ENCODE measurements around the gene MSANTD2.
A peak's percentile ranks its signal among the peaks of the same experiment; 100 is the strongest.

MSANTD2 gene

DNA sequence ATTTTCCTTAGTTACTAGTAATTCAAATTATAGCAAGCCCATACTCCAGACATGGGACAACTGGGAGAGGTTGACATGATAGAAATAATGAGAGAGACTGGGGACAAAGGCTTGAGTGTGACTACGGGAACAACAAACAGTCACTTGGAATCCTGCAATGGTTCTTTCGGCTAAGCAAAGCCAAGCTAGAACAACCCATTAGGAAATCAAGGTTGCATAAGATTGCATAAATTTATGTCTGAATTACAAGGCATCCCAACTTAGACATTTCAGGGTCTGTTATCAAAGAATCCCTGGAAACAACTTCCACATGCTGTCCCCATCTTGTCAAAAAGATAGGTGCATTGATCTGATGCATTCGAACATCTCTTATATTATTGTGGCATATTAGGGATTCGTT lies 70.6 kb downstream of the MSANTD2 start:
- no peak for DNase-seq

DNA sequence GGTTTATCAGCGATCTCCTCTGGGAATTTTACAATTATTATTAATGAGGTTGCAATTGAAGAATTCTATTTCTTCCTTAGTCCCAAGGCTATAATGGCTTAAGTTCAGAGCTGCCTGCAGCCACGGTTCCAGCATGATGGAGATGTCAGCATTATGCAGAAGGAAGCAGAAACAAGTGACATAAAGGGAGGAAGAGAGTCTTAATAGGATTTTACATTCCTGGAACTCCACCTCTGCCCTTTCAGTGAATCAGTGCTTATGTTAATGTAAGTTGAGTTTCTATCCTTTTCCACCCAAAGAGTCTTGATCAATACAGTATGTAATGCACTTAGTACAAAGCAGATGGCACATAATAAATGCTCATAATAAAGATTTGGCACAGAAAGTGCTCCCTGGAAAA lies 72.1 kb downstream of the MSANTD2 start:
- DNase-seq = no peak

DNA sequence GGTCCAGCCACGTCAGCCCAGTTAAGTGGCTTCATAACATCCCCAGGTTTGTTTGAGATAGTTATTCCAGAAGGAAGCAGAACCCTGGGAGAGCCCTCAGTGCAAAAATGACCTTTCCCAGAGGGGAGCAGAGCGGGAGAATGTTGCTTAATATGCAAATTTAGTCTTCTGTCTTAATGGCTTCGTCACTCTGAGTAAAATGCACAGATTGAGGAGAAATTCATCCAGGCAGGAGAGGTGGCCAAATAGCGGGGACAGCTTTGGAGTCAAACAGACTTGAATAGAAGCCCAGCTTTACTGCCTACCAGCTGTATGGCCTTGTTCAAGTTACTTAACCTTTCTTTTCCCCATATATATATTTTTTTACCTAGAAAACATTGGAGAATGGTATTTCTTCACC lies 72.7 kb downstream of the MSANTD2 start:
- DNase-seq = no peak

DNA sequence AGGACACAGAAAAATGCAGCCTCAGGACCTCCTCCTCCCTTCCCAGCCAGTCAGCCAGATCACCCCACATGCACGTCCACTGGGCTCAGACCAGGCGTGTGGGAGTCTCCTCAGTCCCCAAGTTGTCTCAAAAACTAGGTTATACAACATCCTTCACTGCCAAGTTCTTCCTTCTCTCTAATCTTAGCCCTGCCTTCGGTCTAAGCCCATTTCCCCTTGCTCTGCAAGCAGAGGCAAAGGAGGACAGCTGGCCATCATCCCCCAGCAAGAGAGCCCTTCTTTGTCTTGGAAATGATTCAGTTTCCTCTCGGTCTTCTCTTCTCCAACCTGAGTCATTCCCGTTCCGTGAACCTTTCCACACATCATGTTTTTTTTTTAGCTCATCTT lies 74.5 kb downstream of the MSANTD2 start:
- DNase-seq = peak; percentile 28 to 60 (median 48)

DNA sequence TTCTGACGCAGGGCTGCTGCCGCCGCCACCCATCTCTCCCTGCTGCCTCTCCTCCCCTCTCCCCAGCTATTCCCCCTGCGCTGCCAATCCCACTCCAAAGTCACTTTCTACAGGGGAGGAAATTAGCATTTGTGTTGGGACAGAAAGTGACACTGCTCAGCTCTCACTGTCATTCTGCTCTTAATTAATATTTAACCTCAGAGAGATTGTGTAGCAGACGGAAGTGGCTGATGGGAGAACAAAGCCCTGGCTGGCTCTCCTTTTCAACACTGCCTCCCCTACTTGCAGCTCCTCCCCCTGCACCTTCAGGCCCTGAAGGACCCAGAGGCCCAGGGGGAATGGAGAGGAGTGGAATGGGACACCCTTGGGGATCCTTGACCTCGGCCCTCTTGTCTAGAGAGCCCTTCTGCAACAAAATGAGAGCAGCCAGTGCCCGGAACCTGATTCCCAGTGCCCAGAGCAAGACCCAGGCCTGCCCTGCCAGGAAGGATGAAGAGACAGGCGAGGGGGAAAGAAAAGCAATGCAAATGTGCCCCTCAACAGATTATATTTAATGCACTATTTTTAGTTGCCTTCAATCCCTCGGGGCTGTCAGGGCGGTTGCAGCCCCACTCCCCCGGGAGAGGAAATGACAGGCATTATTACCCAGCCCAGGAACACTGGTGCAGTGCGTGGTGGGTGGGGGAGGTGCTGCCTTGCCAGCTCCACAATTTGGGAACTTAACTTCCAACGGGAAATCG lies 75.1 kb downstream of the MSANTD2 start:
- no peak for DNase-seq

DNA sequence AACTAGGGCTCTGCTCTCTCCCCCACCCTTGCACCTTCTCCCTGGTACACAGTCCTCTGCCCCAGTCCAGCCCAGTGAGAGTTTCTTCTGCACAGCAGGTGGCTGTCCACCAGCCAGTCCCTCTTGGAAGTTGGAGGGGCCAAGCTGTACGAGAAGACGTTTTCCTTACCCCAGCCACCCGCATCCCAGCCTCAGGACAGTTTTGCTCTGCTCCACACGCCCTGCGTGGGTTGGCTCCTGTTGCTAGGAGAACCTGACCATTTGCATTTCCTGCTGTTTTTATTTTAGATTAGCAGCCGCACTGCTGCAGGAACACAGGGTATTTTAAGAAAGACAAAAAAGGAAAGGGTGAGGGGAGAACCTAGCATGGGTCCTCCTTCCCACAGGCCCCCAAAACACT lies 78.0 kb downstream of the MSANTD2 start:
- peak in 2 of 4 experiments; percentile 30 to 40 for DNase-seq

DNA sequence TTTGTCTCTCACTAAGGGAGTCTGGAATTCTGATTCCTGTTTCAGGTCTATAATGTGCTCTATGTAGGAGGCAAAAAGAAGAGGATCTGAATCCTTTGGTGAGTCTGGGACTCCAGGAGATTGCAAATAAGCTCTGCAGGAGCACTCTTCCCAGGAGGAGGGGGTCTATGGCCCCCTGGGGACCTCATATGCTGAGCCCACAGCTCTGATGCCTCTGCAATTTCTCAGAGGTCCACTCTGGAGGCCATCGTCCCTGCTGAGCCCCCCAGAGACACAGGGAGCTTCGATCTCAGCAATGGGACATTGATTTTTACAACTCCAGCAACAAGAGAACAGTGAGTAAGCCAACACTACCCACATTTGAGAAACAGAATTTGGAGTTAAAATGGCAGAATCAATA lies 80.7 kb downstream of the MSANTD2 start:
- DNase-seq = no peak

DNA sequence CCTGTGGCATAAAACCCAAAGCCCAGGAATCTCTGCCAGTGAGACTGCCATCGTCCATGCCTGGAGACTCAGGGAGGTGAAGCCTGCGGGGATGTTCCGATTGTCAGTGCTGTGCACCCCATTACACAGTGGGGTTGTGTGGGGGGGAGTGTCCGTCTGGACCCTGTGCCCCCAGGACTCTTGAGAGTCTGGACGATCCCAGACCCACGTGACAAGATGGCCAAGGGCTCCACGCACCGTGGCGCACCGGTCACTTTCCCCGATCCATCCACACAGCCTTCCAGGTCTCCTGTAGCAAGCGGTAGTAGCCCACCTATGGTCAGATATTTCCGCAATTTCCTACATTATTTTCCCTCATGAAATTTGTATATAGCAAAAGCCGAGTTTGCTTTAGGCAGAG lies 81.4 kb downstream of the MSANTD2 start:
- DNase-seq = no peak

DNA sequence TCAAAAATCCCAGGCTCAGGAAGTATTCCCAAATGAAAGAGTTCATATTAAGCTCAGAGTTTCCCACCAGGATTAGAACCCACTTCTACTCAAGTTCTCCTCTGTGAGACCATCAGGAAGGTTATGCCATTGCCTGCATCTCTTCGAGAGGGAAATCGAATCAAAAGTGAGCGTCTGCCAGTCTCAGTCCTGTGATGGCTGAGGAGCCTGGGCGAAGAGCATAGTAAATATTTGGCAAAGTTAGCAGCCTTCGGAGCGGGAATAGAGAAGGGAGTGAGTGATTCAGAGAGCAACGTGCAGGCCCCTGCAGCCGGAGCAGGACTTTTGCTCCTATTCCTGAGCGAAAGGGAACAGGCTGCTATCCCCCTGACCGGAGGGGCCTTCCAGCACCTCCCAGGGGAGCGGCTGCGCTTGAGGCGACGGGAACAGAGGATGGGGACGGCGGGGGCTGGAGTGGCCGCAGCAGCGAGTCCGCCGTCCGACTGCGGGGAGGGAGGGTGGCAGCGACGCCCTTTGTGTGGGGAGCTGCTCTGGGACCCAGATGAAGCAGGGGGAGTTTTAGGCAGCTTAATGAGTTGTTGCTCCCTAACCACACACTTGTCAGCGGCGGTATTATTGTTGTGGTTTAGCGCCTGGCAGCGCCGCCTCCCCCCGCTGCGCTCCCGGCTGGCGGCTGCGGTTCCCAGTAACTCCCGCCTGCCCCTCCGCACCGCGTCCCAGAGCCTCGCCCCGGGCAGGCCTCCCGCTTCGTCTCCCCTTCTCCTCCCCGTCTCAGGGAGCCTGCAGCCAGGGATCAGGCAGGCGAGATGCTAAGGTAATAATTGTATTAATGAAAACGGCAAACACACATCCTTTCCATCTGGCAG lies 82.2 kb downstream of the MSANTD2 start:
- DNase-seq = peak in 1 of 4 experiments; percentile 29

DNA sequence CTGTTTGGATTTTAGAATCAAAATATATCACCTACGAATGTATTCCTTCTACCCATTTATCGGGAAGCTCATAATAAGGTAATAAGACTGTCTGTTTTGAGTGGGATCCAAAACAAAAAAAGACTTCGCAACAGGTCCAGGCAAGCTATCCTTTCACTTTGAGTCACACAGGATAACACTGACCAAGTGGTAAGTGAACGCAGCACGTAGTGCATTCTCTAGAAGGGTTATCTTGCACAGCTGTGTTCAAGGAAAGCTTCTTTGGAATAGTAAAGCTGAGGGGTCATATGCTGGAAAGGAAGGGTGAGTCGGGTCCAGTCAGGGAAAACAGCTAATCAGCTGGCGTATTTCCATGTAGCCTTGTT lies 82.8 kb downstream of the MSANTD2 start:
- no peak for DNase-seq

DNA sequence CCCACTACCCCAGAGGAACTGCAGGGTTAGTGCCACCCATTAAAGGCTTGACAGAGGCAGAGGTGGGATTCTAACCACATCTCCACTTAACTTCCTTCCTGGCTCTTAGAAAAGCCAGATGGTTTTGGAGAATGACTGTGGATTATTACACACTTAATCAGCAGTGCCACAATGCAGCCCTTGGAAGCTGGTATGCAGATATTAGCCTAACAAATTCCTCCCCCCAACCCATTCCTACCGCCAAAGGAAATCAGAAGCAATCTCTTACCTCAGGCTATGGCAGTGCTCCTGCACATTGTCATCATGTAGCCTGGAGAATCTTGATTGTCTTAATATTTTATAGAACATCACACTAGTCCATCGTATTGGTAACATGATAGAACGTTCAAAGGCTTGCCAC lies 83.6 kb downstream of the MSANTD2 start:
- DNase-seq = no peak

Measured in suppressor macrophage (primary cell).